Uterus (tissue), 2 donors: ENCODE results near the gene ALPG.

ENCODE experiments used
- CTCF ChIP-seq, 4 experiments: fragments of 200-600 bp in 2 of 4; fragments of 450-650 bp in 2 of 4; sonication (generic) in 2 of 4; IDR thresholded peaks; one replicate each; pipeline ENCODE4 v1.5.1; 2016 to 2019; ENCODE audit warnings: antibody characterized with exemption in 4 of 4, mild to moderate bottlenecking in 2 of 4, moderate library complexity in 1 of 4
- POLR2A ChIP-seq, 2 donors: fragments of 450-650 bp; IDR thresholded peaks; one replicate each; pipeline ENCODE4 v1.6.1; 2016; ENCODE audit warnings: antibody characterized with exemption in 2 of 2, mild to moderate bottlenecking in 1 of 2, moderate library complexity in 1 of 2

GRCh38 chr2:232388324-232388891 lies 18.2 kb upstream of the ALPG start:
- no peak for TF ChIP-seq POLR2A (IDR thresholded peaks at IDR 0.05)
- TF ChIP-seq CTCF (IDR thresholded peaks at IDR 0.05): no peak
